Raji (cell line): ENCODE measurements around the gene CDK5RAP2.

ENCODE experiments used
- POLR2A ChIP-seq: IDR thresholded peaks from 2 replicates; pipeline ENCODE4 v1.6.1; 2011; ENCODE audit warnings: low read depth, low read length, control low read depth; ENCODE audit not compliant: insufficient read depth

CDK5RAP2 gene

GRCh38 chr9:120532891-120533290, 47.1 kb downstream of the CDK5RAP2 start:
- no peak for TF ChIP-seq POLR2A

GRCh38 chr9:120532475-120532874, 47.5 kb downstream of the CDK5RAP2 start:
- no peak for TF ChIP-seq POLR2A

- TF ChIP-seq POLR2A, result no peak
Measured at GRCh38 chr9:120531683-120532300, 48.2 kb downstream of the CDK5RAP2 start.

- no peak for TF ChIP-seq POLR2A
Measured at GRCh38 chr9:120528829-120529228, 51.1 kb downstream of the CDK5RAP2 start.

- no peak for TF ChIP-seq POLR2A
Measured at GRCh38 chr9:120528327-120528726, 51.6 kb downstream of the CDK5RAP2 start.

- no peak for TF ChIP-seq POLR2A
Measured at GRCh38 chr9:120526534-120526933, 53.4 kb downstream of the CDK5RAP2 start.

GRCh38 chr9:120524863-120525262, 55.1 kb downstream of the CDK5RAP2 start:
- TF ChIP-seq POLR2A, result no peak

- TF ChIP-seq POLR2A, result no peak
Measured at GRCh38 chr9:120524038-120524437, 55.9 kb downstream of the CDK5RAP2 start.

- TF ChIP-seq POLR2A, result no peak
Measured at GRCh38 chr9:120522558-120522957, 57.4 kb downstream of the CDK5RAP2 start.

GRCh38 chr9:120522032-120522431, 57.9 kb downstream of the CDK5RAP2 start:
- TF ChIP-seq POLR2A, result no peak

- TF ChIP-seq POLR2A, result no peak
Measured at GRCh38 chr9:120521101-120521500, 58.9 kb downstream of the CDK5RAP2 start.

GRCh38 chr9:120514405-120514804, 65.6 kb downstream of the CDK5RAP2 start:
- no peak for TF ChIP-seq POLR2A

- no peak for TF ChIP-seq POLR2A
Measured at GRCh38 chr9:120513825-120514396, 66.1 kb downstream of the CDK5RAP2 start.

- TF ChIP-seq POLR2A, result no peak
Measured at GRCh38 chr9:120510816-120511215, 69.2 kb downstream of the CDK5RAP2 start.

GRCh38 chr9:120507936-120508510, 71.9 kb downstream of the CDK5RAP2 start:
- TF ChIP-seq POLR2A, result no peak

- no peak for TF ChIP-seq POLR2A
Measured at GRCh38 chr9:120505186-120505585, 74.8 kb downstream of the CDK5RAP2 start.

GRCh38 chr9:120500733-120501132, 79.2 kb downstream of the CDK5RAP2 start:
- TF ChIP-seq POLR2A, result no peak

- TF ChIP-seq POLR2A, result no peak
Measured at GRCh38 chr9:120490888-120491595, 88.9 kb downstream of the CDK5RAP2 start.
